Iris pigment epithelial cell (primary cell): Measurements from ENCODE around the gene COL4A1.

Experiments used
- DNase-seq: peaks from one replicate; pipeline ENCODE4 v3.0.0-alpha.2; 2011; ENCODE audit warnings: low read depth

The COL4A1 gene

DNA sequence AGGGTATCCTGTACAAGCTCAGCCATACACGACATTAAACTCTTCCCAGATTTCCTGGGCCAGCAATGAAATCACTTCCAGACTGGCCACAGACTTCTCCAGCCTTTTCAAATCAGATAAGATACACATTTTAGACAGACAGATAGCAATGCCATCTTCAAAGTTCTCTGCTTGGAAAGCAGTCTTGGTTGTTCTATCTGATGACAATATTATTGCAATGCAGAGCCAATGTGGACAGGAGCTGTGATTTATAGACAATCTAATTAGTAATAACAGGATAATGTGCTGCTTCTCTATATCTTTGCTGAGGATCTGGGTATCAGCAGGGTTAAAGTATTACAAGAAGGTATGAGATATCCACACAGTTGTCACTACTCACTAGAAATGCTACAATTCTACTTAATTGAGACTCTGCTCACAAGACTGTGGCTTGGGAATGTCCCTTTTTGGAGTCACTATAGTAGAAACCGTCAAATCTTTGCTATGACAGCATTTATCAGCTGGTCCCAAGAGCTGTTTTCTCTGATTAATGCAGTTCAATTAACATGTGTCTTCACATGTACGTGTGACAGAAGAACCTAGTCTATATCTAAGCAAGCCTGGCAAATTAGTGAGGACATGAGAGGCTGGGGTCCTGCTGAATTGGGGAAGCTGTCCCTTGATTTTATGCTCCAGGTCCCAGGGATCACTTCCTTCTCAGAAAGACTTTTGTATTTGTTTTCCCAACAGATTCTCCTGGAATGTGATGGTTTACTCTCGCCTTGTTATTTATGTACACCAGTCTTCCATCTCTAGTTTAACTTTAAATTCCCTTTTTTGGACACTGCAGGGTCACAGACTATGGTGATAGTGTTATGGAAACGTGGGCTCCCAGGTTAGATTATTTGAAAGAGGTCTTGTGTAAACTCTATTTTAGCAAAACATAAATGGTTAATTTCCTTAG is 68.8 kb downstream of the COL4A1 start:
- DNase-seq: no peak

DNA sequence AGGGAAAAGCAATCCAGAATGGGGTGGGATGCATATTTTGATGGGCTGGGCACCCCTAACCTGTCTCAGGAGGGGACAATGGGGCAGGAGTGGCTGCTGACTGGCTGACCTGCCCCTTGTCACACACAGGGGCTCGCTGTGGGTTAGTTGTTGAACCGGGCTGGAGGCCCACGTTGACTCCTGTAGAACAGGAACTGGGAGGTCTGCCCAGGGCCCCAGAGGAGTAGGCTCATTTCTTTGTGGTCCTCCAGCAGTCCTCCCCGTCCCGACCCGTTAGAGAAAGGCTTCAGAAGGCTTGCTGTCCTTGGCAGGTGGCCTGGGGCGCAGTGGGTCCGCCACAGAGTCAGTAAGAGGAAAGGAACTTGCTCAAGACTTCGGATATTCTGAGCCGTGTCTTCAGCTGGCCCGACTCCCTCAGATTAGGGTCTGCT is 70.1 kb downstream of the COL4A1 start:
- no peak for DNase-seq

DNA sequence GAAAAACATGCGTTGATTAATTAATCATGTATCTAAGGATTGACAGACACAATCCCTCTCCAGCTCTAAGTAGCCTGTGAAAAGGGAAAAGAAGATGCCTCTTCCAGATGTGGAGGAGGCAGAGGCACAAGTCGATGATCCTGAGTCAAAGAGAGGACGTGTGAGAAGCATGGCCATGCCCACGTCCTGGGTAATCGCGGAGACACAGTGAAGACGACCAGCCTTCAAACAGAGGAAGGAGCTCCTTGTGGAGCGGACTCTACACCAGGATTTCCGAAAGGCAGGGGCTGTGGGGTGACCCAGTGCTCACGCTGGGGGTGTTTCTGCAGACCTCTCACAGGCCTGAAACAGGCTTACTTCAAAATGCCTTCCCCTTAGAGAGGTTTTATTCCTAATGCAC is 70.5 kb downstream of the COL4A1 start:
- DNase-seq: no peak

DNA sequence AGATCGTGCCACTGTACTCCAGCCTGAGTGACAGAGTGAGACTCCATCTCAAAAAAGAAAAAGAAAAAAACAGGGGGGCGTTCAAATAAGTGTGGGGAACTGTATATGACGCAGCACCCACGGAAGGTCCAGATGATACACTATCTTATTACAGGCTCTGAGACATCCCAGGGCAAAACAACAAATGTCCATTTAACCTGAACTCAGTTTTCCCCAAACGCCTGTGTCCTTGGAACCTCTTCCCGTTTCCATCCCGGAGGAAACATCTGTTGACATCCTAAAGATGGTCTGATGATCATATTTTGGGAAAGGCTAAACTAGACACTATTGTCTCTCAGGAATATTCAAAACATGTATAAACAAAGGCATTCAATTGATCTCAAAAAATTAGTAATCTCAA is 72.4 kb downstream of the COL4A1 start:
- no peak for DNase-seq

DNA sequence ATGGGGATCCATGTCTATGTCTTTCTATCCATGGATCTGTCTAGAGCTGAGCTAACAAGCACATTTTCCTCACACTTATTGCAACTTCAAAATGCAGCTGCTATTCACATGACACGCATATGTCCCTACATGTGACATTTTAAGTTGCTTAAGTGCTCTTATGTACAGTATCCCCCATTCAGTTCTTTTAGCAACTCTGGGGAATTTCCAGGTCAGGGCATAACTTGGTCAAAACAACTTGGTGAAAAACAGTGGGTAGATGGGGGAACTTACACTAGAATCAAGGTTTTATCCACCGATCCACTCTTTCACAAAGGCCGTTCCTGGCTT is 73.0 kb downstream of the COL4A1 start:
- peak; percentile 39 for DNase-seq

DNA sequence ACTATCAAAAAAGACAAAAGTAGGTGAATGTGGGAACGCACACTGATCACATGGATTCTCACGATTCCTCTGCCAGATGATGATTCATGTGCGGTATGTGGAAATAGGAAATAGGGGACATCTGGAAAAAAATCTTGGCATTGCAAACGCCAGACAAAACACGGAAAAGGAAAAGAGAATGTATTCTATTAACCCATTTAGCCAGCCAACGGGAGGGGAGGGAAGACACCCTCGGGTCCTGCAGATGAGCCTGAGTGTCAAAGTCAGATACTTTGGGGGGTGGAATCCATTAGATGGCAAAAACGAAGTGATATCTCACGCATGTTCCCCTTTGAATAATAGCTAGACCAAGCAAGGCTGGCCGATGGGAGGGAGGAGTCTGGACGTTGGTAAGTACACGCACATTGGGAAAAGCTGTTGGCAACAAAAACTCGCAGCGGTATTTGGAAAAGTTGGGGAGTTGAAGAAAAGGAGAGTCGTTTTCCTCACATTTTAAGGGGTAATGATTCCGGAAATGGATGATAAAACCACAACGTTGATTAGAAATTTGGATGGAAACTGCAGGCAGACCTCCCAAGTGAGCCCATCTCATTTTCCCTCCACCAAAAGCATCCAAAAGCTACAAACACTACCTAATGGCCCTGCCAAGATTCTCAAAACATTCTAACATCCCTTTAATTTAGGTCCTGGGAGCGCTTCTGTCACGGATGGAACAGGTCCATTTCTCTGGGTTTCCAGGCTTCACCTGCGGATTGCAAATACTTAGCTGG is 73.6 kb downstream of the COL4A1 start:
- peak; percentile 89 for DNase-seq

DNA sequence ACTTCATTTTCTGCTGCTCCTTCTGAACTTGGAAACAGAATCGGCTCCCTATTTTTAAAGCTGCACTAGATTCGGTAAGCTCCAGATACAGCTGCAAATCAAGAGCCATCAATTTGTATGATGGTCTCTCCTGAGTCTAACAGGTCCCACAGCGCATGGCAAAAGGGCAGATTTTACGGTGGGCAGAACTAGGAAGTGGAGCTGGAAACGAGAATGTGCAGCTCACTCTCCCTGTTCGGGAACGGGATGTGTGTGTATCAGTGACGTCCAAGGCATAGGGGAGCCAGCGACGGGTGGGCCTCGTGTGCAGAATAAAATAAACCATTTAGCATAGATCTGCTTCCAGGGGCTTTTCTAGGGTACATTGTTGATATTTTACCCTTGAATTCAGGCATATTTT is 74.2 kb downstream of the COL4A1 start:
- peak; percentile 49 for DNase-seq

DNA sequence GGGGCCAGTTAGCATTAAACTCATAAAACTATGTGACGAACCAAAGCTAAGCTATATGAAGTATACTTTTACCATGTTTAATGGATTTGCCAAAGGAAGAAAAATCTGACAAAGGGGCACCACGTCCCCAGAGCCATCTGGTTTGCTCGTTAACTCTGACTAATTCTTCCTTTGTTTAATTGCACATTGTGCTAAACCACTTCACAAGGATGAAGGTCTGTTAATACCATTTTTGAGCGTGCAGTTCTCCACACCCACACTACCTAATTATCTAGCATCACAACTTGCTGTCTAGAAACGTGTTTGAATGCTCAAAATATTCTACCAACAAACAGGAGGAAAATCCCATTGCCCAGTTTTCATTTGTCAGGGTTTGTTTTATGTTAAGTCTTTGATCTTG is 74.8 kb downstream of the COL4A1 start:
- no peak for DNase-seq

DNA sequence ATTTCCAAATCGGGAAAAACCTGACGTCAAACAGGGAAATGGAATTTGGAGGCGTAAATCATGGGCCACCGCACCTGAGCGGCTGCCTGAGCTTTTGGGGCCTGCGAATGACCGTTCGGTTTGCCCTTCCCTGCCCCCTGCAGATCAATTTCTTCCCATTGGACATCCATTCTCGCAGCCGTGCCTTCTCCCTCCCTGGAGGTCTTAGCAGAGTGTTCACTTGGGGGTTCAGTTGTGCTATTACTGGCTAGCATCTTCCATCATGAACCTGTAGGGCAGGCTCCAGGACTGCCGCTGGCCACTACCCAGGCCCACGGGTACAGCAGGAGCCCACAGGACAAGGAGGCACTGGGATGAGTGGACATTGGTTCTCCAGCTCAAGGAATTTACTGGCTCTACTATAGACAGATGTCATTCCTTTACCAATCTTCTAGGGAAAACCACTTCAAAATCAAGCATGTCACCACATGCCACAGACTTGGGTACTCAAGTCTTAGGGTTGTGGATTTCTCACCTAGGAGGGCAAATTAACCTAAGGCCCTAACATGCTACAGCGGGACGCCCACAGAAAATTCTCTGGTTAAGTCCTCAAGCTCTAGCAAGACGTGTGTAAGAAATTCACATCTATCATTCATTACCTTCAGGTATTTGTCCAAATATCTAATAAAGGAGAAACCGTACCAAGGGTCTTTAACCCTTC is 75.5 kb downstream of the COL4A1 start:
- no peak for DNase-seq

DNA sequence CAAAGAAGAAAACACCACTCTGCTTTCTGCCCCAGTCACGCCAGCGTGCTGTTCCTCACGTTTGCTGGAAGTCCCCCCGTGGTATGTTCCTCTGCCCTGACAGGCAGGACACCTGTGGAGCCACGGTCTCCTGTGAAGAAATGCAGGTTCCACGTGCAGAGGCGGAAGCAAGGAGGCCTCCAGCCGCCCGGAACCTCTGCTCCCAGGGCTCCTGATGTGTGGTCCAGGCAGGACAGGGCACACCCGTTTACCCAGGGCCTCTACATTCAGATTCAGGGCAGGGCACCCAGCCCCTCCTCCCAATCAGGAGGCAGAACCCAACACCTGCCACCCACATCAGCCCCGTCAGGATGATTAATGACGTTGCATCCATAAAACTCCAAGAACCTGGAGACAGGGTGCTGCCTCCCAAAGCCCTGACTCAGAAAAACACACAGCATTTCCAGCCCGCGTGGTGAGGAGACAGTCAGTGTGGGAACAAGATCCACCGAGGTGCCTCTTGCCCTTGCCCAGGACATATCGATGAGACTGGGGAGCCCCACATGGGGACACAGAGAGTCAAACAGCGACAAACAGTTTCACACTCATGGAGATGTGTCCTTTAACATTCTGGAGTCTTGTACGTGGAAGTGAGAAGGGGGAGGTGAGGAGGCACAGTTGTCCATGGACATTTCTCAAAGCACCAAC is 76.2 kb downstream of the COL4A1 start:
- DNase-seq: no peak

DNA sequence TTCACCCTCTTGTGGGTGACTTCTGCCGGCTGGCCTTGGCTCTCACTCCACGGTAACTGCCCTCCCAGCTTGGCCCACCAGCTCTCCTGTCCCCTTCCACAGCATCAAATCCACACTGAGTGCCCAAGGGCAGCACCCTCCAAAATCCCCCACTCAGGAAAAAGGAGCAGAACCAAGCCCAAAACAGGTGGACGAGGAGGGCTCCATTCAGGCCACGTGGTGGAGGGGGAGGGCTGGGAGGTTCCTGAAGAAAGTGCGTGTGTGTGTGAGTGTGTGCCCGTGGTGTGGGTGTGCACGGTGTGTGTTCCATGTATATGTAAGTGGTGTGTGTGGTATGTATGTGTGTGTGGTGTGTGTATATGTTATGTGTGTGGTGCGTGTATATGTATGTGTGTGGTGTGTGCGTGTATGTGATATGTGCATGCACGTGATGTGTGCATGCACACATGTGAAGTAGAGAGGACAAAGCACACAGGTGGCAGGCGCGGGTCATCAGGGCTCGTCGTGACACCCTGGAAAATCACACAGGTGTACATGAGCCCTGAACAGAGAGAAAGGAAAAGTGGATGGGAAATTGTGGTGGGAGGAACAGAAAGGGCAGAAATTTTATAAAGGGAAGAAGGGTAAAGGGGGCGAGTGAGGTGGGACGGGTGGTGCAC is 76.9 kb downstream of the COL4A1 start:
- no peak for DNase-seq

DNA sequence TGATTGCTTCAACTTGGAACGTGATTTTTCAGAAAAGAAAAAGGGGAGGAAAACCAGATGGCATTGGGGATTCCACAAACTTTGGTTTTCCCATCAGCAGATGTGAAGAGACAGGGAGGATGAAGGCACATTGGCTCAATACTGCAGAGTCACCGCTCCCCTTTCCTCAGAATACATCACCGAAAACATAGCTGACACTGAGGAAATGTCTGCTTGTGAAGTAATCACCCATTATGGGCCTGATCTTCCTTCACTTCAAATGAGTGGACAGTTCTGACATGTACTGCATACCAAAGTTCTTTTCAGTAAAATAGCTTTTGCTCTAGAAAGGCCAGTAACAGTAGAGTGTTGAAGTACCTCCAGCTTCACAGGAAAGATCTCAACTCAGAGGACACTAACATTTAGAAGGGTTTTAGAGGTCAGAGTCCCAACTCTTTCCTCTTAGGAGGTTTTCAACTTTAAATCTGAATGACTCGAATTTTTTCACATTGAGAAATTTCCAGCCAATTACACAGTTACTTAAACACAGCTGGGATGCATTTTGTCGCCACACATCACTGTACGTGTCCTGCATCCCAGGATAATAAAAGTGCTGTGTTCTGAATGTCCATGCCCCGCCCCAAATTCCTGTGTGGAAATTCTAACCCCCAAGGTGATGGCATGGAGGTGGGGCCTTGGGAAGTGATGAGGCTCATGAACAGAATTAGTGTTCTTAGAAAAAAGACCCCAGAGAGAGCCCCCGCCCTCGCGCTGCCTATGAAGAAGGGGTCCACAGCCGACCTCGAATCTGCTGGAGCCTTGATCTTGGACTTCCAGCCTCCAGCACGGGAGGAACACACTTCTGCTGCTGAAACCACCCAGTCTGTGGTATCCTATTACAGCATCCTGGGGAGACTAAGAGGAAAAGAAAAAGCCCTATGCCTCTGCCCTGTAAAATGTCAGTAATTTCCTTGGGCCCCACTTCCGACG is 77.7 kb downstream of the COL4A1 start:
- peak; percentile 71 for DNase-seq

DNA sequence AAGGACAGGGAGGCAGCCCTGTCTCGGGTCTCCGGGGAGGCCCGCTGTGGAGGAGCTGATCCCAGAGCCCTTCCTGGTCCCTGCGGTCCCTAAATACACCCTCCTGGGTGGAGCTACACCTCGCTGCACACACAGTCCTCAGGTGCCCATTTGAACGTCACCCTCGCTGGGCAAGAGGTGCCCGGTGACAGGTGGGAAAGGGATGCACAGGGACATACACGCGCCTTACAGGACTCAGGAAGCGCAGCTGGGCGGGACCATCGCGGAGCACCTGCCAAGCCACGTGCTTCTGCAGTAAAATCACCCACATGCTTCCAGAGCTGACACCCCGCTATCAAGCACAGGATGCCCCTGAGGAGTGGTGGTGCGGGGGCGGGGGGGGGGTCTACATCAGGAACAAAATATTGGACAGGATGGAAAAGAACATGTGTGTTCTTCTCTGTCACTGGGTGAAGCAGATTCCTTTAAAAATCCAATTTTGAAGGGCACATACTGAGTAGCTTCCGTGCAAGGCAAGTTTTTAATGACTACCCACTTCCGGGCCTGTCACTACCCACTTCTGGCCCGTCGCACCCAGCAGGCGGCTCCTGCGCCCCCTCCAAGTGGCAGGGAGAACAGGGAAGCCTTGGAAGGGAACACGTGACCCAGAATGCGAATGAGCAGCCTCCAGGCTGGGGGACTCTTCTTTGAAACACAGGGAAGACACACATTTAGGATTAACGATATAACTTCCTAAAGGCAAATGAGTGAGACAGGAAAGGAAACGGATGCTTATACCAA is 78.9 kb downstream of the COL4A1 start:
- DNase-seq: no peak

DNA sequence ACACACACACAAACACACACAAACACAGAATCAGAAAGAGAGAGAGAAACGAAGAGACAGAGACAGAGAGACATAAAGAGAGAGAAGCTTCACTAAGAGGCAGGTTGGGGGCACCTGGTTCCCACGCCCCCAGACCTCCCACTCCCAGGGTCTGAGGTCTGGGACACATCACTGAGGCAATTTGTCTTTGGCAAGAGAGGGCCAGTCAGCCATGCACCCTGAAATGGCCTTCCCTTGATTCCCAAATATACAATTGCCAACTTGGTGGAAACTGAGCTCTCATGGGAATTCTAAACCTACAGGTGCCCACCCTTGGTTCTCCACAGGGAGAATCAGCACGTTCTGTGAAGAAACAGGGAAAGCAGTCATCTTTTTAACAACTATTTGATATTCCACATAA is 79.5 kb downstream of the COL4A1 start:
- DNase-seq: no peak

DNA sequence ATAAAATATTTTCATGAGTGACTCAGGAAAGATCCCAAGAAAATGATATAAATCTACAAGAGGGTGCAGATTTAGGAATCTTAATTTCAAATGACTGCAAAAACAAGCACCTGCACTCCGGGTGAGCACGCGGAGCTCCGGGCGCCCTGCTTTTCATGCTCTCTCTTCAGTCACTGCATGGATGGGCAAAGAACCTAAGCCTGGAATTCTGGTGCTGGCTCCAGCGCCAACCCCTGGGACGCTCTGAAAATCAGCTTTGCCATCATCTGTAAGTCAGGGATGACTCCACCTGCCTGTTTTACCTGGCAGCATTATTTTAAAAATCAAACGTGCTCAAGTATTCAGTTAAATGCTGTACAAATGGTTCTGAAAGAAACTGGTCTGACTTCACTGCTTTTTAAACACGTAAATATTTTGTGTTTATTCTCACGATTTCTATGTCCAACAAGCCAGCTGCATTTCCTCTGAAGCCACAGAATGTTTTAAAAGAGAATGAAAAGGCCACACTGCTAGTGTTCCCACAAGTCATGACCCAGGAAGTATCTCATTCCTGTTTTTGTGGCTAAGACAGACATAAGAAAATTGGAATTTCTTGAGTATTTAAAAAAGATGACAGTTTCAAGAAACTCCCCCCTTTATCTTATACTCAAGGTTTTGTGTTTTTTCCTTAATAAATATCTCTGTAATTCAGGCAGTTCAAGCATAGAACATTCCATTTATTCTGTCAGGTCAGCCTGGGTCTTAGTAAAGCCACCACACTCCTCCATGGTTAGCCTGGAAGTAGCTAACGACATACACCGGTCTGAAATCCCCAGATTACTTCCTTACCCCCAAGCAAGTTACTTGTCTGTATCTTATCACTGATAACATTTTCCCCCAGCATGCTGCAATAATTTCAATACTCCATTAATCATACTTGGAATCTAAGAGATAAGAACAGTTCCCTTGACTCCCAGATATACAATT is 81.1 kb downstream of the COL4A1 start:
- peak; percentile 67 for DNase-seq

DNA sequence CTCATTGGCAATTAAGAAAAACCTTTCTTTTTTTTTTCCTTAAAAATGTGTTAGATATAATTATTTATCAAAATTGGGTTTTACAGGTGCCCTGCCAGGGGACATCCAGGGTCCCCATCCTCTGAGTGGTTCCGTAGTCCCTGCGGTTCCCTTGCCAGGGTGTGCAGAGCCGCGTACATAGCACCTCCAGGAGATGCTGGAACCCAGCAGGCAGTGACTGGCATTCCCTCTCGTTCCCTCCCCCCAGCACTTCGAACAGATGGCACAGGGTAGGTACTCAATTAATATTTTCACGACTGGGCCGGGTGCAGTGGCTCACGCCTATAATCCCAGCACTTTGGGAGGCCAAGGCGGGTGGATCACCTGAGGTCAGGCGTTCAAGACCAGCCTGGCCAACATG is 82.0 kb downstream of the COL4A1 start:
- no peak for DNase-seq

DNA sequence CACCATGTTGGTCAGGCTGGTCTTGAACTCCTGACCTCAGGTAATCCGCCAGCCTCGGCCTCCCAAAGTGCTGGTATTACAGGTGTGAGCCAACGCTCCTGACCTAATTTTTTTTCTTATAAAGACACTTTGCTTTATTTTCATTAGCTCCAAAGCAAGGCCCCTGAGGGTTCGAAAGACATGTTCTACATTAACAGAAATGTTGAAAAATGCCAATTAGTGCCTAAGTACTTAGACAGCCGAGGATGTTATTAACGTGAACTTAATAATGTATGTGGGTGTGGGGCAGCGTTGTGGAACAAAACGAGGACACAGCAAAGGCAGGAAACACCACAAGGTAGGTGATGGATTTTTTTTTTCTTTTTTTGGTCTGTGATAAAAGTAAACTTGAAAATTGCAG is 82.4 kb downstream of the COL4A1 start:
- no peak for DNase-seq

DNA sequence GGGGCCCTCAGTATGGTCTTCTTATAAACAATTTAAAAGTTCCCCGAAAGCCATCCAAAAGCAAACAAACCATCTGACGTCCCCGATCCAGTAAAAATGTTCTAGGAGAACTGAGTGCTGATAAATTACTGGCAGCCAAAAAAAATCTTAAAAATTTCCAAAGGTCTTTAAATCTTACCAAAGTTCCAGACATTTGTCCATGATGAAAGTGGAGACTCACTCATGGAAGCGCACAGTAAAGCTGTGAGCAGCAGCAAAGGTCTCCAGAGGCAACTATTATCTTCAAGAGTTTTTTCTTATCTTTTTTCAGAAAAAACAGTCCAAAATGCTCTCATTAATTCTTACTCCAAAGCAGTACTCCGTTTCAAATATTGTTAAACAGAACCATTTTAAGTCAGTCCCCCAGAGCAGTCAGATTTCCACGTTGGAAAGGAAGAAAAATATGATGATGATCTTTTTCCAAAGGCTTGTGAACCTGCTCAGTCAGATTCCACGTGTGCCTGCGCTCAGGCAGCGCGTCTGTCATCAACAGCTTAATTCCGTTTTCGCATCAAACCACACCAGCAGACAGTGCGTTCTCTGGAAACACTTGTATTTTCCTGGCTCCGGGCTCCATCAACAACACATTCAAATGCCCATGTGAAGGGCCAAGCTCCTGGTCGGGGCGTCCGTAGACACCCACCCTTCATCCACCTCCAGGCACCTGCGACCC is 85.4 kb downstream of the COL4A1 start:
- peak; percentile 10 for DNase-seq
